K562 (cell line): ENCODE results near the gene CCDC174. TPM values are rescaled to one million over a fixed set of nuclear protein-coding genes. Genes with fewer than 3 reads are reported as not detected.

Experiments used
- ARID4B ChIP-seq: sonication (generic); formaldehyde crosslinking; IDR thresholded peaks from 2 replicates; pipeline ENCODE4 v1.8.0; 2022; ENCODE audit warnings: mild to moderate bottlenecking, missing genetic modification reagents
- ATF3 ChIP-seq, 2 experiments: fragments of 450-650 bp in 1 of 2; sonication (generic) in 1 of 2; formaldehyde crosslinking in 1 of 2; IDR thresholded peaks in 1 of 2; conservative IDR thresholded peaks in 1 of 2; 2 replicates each; pipeline versions ENCODE4 v1.6.1 to v1.8.1; 2016 to 2023; ENCODE audit warnings: mild to moderate bottlenecking in 2 of 2, moderate library complexity in 2 of 2, inconsistent platforms in 1 of 2, missing genetic modification reagents in 1 of 2
- ATF7 ChIP-seq: fragments of 450-650 bp; IDR thresholded peaks from 2 replicates; pipeline ENCODE4 v1.7.1; 2014; ENCODE audit warnings: mild to moderate bottlenecking, moderate library complexity
- E2F6 ChIP-seq, 2 experiments: IDR thresholded peaks; 2 replicates each; pipeline ENCODE4 v1.6.1; 2011; ENCODE audit warnings: borderline replicate concordance in 1 of 2, control low read depth in 1 of 2, low read depth in 1 of 2, low read length in 1 of 2, mild to moderate bottlenecking in 1 of 2, mixed read lengths in 1 of 2, moderate library complexity in 1 of 2; ENCODE audit not compliant: insufficient read depth in 1 of 2, insufficient read length in 1 of 2, poor library complexity in 1 of 2, severe bottlenecking in 1 of 2; ENCODE audit errors: extremely low read depth in 1 of 2
- GATAD2A ChIP-seq: fragments of 450-650 bp; IDR thresholded peaks from 2 replicates; pipeline ENCODE4 v1.6.1; 2017
- HDAC8 ChIP-seq: fragments of 450-650 bp; IDR thresholded peaks from 2 replicates; pipeline ENCODE4 v1.6.1; 2016; ENCODE audit warnings: mild to moderate bottlenecking, missing genetic modification characterization, moderate library complexity, missing compliant biosample characterization
- L3MBTL2 ChIP-seq: fragments of 450-650 bp; IDR thresholded peaks from 2 replicates; pipeline ENCODE4 v1.6.1; 2016; ENCODE audit warnings: mild to moderate bottlenecking, moderate library complexity
- LCOR ChIP-seq: sonication (generic); formaldehyde crosslinking; IDR thresholded peaks from 2 replicates; pipeline ENCODE4 v1.8.0; 2022; ENCODE audit warnings: mild to moderate bottlenecking, missing genetic modification reagents
- MYBL2 ChIP-seq, 2 experiments: fragments of 450-650 bp in 1 of 2; sonication (generic) in 1 of 2; formaldehyde crosslinking in 1 of 2; IDR thresholded peaks; 2 replicates each; pipeline versions ENCODE4 v1.6.1 to v1.8.1; 2017 to 2022; ENCODE audit warnings: borderline replicate concordance in 1 of 2, inconsistent platforms in 1 of 2, low read depth in 1 of 2, mild to moderate bottlenecking in 1 of 2, missing genetic modification reagents in 1 of 2, moderate library complexity in 1 of 2
- MYC ChIP-seq, 2 experiments: fragments of 250-450 bp in 1 of 2; sonication (Bioruptor Pico) in 1 of 2; IDR thresholded peaks; 2 replicates each; pipeline versions ENCODE4 v1.5.1 to v1.6.1; 2012 to 2021; ENCODE audit warnings: low read depth in 2 of 2, borderline replicate concordance in 1 of 2, improper control_type of control experiment in 1 of 2, low read length in 1 of 2, mild to moderate bottlenecking in 1 of 2, moderate library complexity in 1 of 2
- MYNN ChIP-seq, 2 experiments: sonication (generic); formaldehyde crosslinking in 1 of 2; IDR thresholded peaks; 2 replicates each; pipeline versions ENCODE4 v1.5.0 to v1.6.1; 2016 to 2020; ENCODE audit warnings: antibody characterized with exemption in 1 of 2, missing genetic modification reagents in 1 of 2
- NR1H2 ChIP-seq: sonication (generic); formaldehyde crosslinking; IDR thresholded peaks from 2 replicates; pipeline ENCODE4 v1.4.0; 2020; ENCODE audit warnings: mild to moderate bottlenecking, missing genetic modification reagents
- PHB ChIP-seq: fragments of 250-450 bp; sonication (Bioruptor Pico); IDR thresholded peaks from 2 replicates; pipeline ENCODE4 v1.5.0; 2021
- RAD21 ChIP-seq, 2 experiments: fragments of 250-450 bp in 1 of 2; fragments of 450-650 bp in 1 of 2; sonication (Bioruptor Pico) in 1 of 2; formaldehyde crosslinking in 1 of 2; IDR thresholded peaks in 1 of 2; conservative IDR thresholded peaks in 1 of 2; 2 replicates each; pipeline versions ENCODE4 v1.4.0 to v1.8.0; 2020 to 2022; ENCODE audit warnings: mild to moderate bottlenecking in 2 of 2, moderate library complexity in 1 of 2
- RCOR1 ChIP-seq, 2 experiments: IDR thresholded peaks; 2 replicates each; pipeline ENCODE4 v1.6.1; 2012; ENCODE audit warnings: low read depth in 2 of 2, low read length in 2 of 2, borderline replicate concordance in 1 of 2, improper control_type of control experiment in 1 of 2
- XRCC5 ChIP-seq: fragments of 200-400 bp; formaldehyde crosslinking; IDR thresholded peaks from 2 replicates; pipeline ENCODE4 v1.6.1; 2017; ENCODE audit warnings: low read depth, mild to moderate bottlenecking, low read length
- ZNF280A ChIP-seq: fragments of 450-650 bp; IDR thresholded peaks from 2 replicates; pipeline ENCODE4 v1.6.1; 2018; ENCODE audit warnings: mild to moderate bottlenecking, low read depth; ENCODE audit not compliant: partially characterized antibody
- polyA plus RNA-seq, 8 experiments: library from polyadenylated mRNA; depleted of rRNA in 4 of 8; stranded (reverse) in 5 of 8; unstranded in 3 of 8; fragments of >200 nt; fragmentation: Nextera tagmentation in 2 of 8; fragmentation: Illumina TruSeq in 1 of 8; extraction: Ambion mirVana in 2 of 8; extraction: Trizol in 1 of 8; gene quantifications; 2 replicates each; pipeline versions ENCODE4 v1.2.1 to v1.2.3, GENCODE V29; 2011 to 2014; ENCODE audit warnings: inconsistent platforms in 1 of 8, missing spikeins in 1 of 8
- total RNA-seq, 7 experiments: library from RNA; depleted of rRNA in 6 of 7; stranded (reverse); fragments of >200 nt in 6 of 7; fragmentation: Illumina TruSeq in 2 of 7; extraction: Trizol in 2 of 7; gene quantifications; 2 replicates each; pipeline versions ENCODE4 v1.2.1 to v1.2.3, GENCODE V29; 2011 to 2021; ENCODE audit warnings: low replicate concordance in 1 of 7

The CCDC174 gene
- total and polyA plus RNA-seq, 9 of the 15 experiments (the other 6 are each of a cell fraction or from before 2014, with no cell fraction given) = 7.4 to 41.0 (median 28.5) TPM

GRCh38 chr3:14633819-14634424, 17.6 kb upstream of the CCDC174 start (continued):
- TF ChIP-seq ARID4B (no peak), E2F6 (IDR thresholded peaks at IDR 0.05; ENCODE audit: borderline replicate concordance in 1 of 2, extremely low read depth in 1 of 2, insufficient read depth in 1 of 2, insufficient read length in 1 of 2, low read depth in 1 of 2, low read length in 1 of 2, poor library complexity in 1 of 2, severe bottlenecking in 1 of 2) (no peak), GATAD2A (no peak), PHB (CRISPR knock-in tag) (no peak), RAD21 (CRISPR knock-in tag; conservative IDR thresholded peaks at IDR 0.05 in 1 of 2, IDR thresholded peaks at IDR 0.05 in 1 of 2) (peak; percentile 67 to 92), NR1H2 (CRISPR knock-in tag) (no peak), MYBL2 (IDR thresholded peaks at IDR 0.05; ENCODE audit: low read depth) (no peak), MYBL2 (CRISPR knock-in tag; IDR thresholded peaks at IDR 0.05; ENCODE audit: borderline replicate concordance) (no peak), ZNF280A (no peak), LCOR (CRISPR knock-in tag) (peak; percentile 65; the same call in 1 of the 2 replicates), ATF7 (peak; percentile 12; the same call in 1 of the 2 replicates), MYC (IDR thresholded peaks at IDR 0.05; ENCODE audit: low read depth, low read length) (0 out of 2 replicates have a peak, but pooled peaks have one; percentile 17), MYC (CRISPR knock-in tag; IDR thresholded peaks at IDR 0.05; ENCODE audit: borderline replicate concordance, low read depth) (no peak), ATF3 (IDR thresholded peaks at IDR 0.05) (no peak), ATF3 (CRISPR knock-in tag; conservative IDR thresholded peaks at IDR 0.05) (no peak), XRCC5 (peak; percentile 67; the same call in 1 of the 2 replicates), L3MBTL2 (no peak), HDAC8 (no peak), MYNN (IDR thresholded peaks at IDR 0.05) (no peak), MYNN (CRISPR knock-in tag; IDR thresholded peaks at IDR 0.05) (no peak), RCOR1 (IDR thresholded peaks at IDR 0.05; ENCODE audit: borderline replicate concordance in 1 of 2, low read depth in 2 of 2, low read length in 2 of 2) (0 out of 4 replicates have a peak, but pooled peaks of 1 of the 2 experiments have one; percentile 43)
